H4 (cell line): ENCODE results near the gene BPIFB6. TPM values are rescaled to one million over a fixed set of nuclear protein-coding genes. Genes with fewer than 3 reads are reported as not detected.

ENCODE experiments used
- DNase-seq: peaks from one replicate; pipeline ENCODE4 v3.0.0-alpha.2; 2015; ENCODE audit warnings: low spot score
- total RNA-seq: library from RNA; depleted of rRNA; stranded (reverse); fragments of >200 nt; shearing (Covaris generic); gene quantifications from 2 replicates; pipeline ENCODE4 v1.2.3, GENCODE V29; 2014

Gene BPIFB6
- total RNA-seq, 1 experiment from 2014 or later: not detected

DNA sequence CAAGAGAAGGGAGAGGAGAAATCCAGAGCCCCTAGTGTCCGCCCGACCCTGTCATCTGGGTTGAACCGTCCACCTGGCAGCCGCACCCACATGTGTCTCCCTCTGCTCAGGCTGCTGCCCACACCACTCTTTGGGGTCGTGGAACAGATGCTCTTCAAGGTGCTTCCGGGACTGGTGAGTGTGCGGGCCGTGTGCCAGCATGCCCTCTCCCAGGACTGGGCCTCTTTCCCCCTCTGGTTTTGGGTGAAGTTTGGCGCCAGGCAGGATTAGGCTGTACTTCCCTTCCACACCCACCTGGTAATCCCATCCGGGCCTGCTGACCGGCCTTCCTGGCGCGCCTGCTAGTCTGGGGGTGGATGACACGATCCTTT, 30.2 kb downstream of the BPIFB6 start:
- no peak for DNase-seq

GRCh38 chr20:33062105-33062824, 30.8 kb downstream of the BPIFB6 start:
- no peak for DNase-seq

- no peak for DNase-seq
Observed at GRCh38 chr20:33062825-33063149, 31.3 kb downstream of the BPIFB6 start.

DNA sequence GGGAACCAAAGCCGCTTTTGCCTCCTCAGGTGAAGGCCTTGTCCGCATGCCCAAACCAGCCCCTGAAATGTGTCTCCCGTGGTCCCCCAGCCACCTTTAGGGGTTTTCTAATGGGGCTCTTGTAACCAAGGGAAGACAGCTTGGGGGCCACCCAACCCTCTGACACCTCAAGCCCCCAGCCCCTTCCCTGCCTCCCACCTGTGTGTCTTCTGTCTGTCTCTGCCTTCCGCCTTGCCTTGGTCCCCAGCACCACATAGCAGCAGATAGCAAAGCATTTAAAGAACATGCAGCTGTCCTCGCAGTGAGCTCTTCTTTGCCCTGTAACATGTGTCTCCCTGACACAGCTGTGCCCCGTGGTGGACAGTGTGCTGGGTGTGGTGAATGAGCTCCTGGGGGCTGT, 31.8 kb downstream of the BPIFB6 start:
- no peak for DNase-seq

GRCh38 chr20:33064572-33065287, 33.3 kb downstream of the BPIFB6 start:
- DNase-seq: no peak

- DNase-seq: no peak
Observed at GRCh38 chr20:33065785-33066184, 34.3 kb downstream of the BPIFB6 start.

GRCh38 chr20:33067806-33068205, 36.4 kb downstream of the BPIFB6 start:
- no peak for DNase-seq

DNA sequence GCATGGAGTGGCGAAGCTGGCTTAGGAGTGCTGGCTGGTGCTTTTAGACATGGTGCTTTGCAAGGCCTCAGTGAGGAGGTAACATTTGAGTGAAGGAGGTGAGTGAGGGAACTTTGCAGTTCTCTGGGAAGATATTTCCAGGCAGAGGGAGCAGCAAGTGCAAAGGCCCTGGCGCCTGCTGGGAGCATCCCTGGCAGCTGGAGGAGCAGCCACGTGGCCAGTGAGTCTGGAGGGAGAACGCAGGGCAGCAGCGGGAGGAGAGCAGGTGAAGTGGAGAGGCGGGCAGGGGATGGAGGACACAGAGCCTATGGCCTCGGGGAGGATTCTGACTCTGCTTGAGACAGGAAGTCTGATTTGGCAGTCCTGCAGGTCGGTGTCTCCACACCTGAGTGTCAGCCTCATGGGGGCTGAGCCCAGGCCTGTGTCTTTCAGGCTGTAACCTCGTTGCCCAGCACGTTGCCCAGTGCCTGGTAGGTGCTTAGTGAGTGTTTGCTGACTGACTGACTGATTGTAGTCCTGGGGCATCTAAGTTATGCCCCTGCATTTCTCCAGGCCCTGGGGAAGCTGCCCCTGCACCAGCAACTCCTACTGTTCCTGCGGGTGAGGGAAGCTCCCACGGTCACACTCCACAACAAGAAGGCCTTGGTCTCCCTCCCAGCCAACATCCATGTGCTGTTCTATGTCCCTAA, 36.9 kb downstream of the BPIFB6 start:
- no peak for DNase-seq

DNA sequence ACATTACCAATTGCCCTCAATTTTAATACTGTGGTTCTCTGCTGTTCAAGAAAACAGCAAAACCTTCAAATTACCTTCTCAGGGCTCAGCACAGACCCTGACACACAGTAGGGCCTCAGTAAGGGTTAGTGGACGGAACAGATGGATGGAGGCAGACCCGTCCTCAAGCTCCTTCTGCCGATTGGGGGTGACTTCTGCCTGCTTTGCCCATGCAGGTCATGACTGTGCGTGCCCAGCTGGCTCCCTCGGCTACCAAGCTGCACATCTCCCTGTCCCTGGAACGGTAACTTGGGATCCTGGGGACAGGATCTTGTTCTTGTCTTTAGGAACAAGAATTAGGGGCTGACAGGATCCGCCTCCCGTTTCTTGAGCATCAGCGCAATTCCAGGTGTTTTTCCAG, 38.2 kb downstream of the BPIFB6 start:
- no peak for DNase-seq

DNA sequence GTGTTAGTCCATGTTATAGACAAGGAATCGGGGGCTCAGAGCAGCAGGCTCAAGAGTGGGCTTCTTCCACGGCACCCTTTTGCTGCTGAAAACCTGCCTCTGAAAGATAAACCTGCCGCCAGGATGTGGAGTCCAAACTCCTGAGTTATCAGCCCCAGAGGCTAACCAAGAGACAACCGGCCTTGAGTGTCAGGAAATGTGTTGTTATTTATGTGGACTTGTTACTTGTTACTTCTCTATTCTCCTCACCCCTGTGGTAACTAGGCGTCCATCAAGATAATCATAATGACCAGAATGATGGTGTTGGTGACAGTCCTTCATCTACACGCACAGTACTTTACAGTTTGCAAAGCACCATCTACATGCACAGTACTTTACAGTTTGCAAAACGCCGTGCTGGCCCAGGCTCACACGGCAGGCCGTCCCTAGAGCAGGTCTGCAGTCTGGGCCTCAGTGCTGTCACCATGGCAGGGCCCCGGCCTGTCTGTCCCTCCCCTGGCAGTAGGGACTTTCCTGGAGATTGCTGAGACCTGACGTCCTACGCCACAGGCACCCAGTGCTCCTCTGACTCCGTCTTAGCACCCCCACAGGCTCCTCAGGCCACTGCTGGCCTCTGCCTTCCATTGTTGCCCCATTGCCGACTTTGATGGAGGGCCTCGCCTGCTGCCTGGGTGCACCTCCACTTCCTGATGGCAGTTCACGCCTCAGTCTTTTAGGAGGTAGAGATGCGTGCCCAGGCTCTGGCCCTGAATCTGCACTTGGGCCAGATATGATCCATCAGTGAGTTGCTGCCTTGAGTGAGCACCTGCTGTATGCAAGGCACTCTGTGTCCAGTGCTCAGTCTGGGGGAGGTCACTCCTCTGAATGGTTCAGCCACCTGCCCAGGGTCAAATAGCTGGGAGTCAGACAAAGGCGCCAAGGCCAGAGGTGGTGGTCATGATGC, 38.9 kb downstream of the BPIFB6 start:
- DNase-seq: no peak

DNA sequence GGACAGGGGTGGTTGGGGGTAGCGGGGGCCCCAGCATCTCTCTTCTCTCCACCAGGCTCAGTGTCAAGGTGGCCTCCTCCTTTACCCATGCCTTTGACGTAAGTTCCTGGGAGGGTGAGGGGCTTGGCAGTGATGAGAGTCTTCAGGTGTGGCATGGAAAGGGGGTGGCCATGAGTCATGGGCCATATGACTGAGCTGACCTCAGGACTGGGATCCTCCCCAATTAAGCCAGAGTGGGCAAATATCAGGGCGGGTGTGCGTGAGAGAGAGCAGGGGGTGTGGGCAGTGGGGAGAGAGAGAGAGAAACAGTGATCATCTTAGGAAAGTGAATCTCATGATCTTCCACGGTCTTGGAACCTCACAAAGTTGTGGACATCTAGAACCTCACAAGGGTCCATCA, 39.8 kb downstream of the BPIFB6 start:
- DNase-seq: no peak

- DNase-seq: no peak
Observed at GRCh38 chr20:33072362-33072761, 40.9 kb downstream of the BPIFB6 start.

DNA sequence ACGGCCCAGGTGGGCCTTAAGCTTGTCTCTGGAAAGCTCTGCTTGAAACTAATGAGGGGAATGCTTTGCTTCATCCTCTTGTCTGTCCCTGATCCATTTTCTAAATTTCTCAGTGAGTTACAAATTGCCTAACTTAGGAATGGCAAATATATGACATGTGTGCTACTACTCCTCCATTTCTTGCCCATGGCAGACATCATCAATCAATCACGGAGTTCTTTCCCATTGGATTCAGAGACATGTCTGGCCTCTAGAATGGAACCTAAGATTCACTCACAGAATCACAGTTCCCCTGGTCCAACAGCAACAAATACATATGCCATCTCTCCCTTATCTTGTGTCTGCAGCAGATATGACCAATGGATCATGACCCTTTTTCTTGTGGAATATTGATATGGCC, 41.4 kb downstream of the BPIFB6 start:
- no peak for DNase-seq

DNA sequence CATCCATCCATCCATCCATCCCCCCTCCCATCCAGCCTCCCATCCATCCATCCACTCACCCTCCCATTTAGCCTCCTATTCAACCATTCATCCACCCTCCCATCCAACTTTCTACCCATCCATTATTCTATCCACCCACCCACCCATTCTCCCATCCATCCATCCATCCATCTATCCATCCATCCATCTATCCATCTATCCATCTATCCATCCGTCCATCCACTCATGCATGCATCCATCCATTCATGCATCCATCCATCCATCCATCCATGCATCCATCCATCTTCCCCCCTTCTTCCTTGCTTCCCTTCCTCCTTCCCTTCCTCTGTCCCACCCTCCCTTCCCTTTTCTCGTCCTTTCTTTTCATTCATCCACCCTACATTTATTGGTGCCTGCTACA, 43.2 kb downstream of the BPIFB6 start:
- DNase-seq: no peak

DNA sequence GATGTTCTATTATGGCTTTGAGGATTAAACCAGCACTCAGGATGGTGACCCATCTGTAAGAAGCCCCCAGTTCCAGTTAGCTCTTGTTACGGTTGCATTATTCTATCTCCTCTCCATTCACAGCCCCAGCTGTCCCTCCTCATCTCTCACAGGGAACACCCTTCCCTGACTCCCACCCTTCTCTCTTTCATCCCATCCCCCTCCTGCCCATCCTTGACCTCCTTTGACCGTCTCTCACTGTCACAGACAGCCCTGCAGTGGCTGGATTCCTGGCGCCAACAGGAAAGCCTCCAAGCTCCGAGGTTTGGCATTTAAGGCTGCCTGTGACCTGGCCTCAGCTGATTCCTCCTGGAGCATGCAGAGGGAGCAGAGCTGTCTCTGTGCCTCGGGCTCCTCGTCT, 43.8 kb downstream of the BPIFB6 start:
- DNase-seq: no peak

GRCh38 chr20:33076662-33077372, 45.4 kb downstream of the BPIFB6 start:
- peak; percentile 22 for DNase-seq

- DNase-seq: peak; percentile 74
Observed at GRCh38 chr20:33079259-33079658, 47.8 kb downstream of the BPIFB6 start, which contains the start of gene BPIFB4. BPIFB4 (plus strand) TSS chr20:33079643; CDS start chr20:33081527, 1,884 bp downstream.

GRCh38 chr20:33081411-33082154, 50.1 kb downstream of the BPIFB6 start:
- DNase-seq: no peak

DNA sequence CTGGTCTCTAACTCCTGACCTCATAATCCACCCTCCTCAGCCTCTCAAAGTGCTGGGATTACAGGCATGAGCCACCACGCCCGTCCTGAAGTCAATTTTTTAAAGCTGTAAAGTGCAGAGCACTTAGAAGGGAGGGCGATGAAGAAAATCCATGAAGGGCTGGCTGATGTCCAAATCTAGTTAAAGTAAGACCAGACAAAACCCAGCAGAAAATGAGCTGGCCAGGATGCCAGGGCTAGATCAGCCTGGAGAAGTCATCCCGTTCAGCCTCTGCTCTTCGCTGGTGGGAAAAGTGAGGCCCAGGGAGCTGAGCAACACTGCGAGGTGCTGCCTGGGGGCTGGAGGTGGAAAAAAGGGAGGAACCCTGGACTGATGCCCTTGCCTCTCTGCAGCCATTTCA, 51.1 kb downstream of the BPIFB6 start:
- DNase-seq: no peak

GRCh38 chr20:33083544-33084340, 52.3 kb downstream of the BPIFB6 start:
- DNase-seq: no peak
